ENCODE measurements around the gene DENND1A. TPM values are rescaled to one million over a fixed set of nuclear protein-coding genes. Genes with fewer than 3 reads are reported as not detected.

The DENND1A gene
- total and polyA plus RNA-seq, 2 donors from 2014 or later: 16.3 to 19.6 TPM

GRCh38 chr9:123470121-123470782, 459.7 kb downstream of the DENND1A start:
- intact Hi-C loops (cut with DNase I): no loop called here
- TF ChIP-seq CTCF (IDR thresholded peaks at IDR 0.05; ENCODE audit: borderline replicate concordance, extremely low read depth, insufficient read depth): no peak
- DNase-seq: peak in 2 of 5 donors; percentile 29 to 38
- Histone ChIP-seq H3K9me3 (ENCODE audit: control insufficient read depth in 2 of 3, insufficient read depth in 1 of 3, low read length in 3 of 3) (no peaks in the 10 kb centered on the region), H3K4me1 (ENCODE audit: control insufficient read depth in 2 of 3, insufficient read depth in 2 of 3, low read depth in 1 of 3, low read length in 3 of 3) (no peaks in the 10 kb centered on the region), H3K36me3 (ENCODE audit: control insufficient read depth in 2 of 3, insufficient read depth in 3 of 3, low read length in 3 of 3) (peaks cover 0 to 2% (median 0%) of the 10 kb centered on the region in 3 donors), H3K9ac (ENCODE audit: low read length in 3 of 3) (no peak overlapping the region), H3K27me3 (ENCODE audit: control insufficient read depth, insufficient read depth, low read length) (no peaks in the 10 kb centered on the region), H3K27ac (ENCODE audit: low read depth in 2 of 2, low read length in 2 of 2) (no peak overlapping the region), H3K4me3 (ENCODE audit: low read length in 3 of 3) (no peak overlapping the region)
- FAIRE-seq: no peak

GRCh38 chr9:123469282-123469681, 460.6 kb downstream of the DENND1A start:
- no peak overlapping the region for H3K4me3 ChIP-seq (ENCODE audit: low read length in 3 of 3)
- intact Hi-C loops (cut with DNase I): no loop called here

GRCh38 chr9:123468541-123468940, 461.4 kb downstream of the DENND1A start:
- DNase-seq: no peak
- FAIRE-seq: no peak
- intact Hi-C loops (cut with DNase I): no loop called here
- H3K36me3 ChIP-seq (ENCODE audit: control insufficient read depth in 2 of 3, insufficient read depth in 3 of 3, low read length in 3 of 3): peaks cover 0 to 2% (median 0%) of the 10 kb centered on the region in 3 donors
- no peak overlapping the region for H3K9ac ChIP-seq (ENCODE audit: low read length in 3 of 3)
- no peaks in the 10 kb centered on the region for H3K4me1 ChIP-seq (ENCODE audit: control insufficient read depth in 2 of 3, insufficient read depth in 2 of 3, low read depth in 1 of 3, low read length in 3 of 3)
- TF ChIP-seq CTCF (IDR thresholded peaks at IDR 0.05; ENCODE audit: borderline replicate concordance, extremely low read depth, insufficient read depth): no peak
- no peak overlapping the region for H3K27ac ChIP-seq (ENCODE audit: low read depth in 2 of 2, low read length in 2 of 2)
- H3K9me3 ChIP-seq (ENCODE audit: control insufficient read depth in 2 of 3, insufficient read depth in 1 of 3, low read length in 3 of 3): no peaks in the 10 kb centered on the region
- no peak overlapping the region for H3K4me3 ChIP-seq (ENCODE audit: low read length in 3 of 3)
- H3K27me3 ChIP-seq (ENCODE audit: control insufficient read depth, insufficient read depth, low read length): no peaks in the 10 kb centered on the region

More at GRCh38 chr9:123469282-123469681, 460.6 kb downstream of the DENND1A start:
- no peak overlapping the region for H3K9ac ChIP-seq (ENCODE audit: low read length in 3 of 3)
- no peaks in the 10 kb centered on the region for H3K27me3 ChIP-seq (ENCODE audit: control insufficient read depth, insufficient read depth, low read length)
- H3K9me3 ChIP-seq (ENCODE audit: control insufficient read depth in 2 of 3, insufficient read depth in 1 of 3, low read length in 3 of 3): no peaks in the 10 kb centered on the region
- FAIRE-seq (no peak), DNase-seq (peak in 3 of 5 donors; percentile 61 to 63 (median 63))
- no peak for TF ChIP-seq CTCF (IDR thresholded peaks at IDR 0.05; ENCODE audit: borderline replicate concordance, extremely low read depth, insufficient read depth)
- peaks cover 0 to 2% (median 0%) of the 10 kb centered on the region in 3 donors for H3K36me3 ChIP-seq (ENCODE audit: control insufficient read depth in 2 of 3, insufficient read depth in 3 of 3, low read length in 3 of 3)
- no peaks in the 10 kb centered on the region for H3K4me1 ChIP-seq (ENCODE audit: control insufficient read depth in 2 of 3, insufficient read depth in 2 of 3, low read depth in 1 of 3, low read length in 3 of 3)
- no peak overlapping the region for H3K27ac ChIP-seq (ENCODE audit: low read depth in 2 of 2, low read length in 2 of 2)

Measured in kidney (tissue), 14 donors.